IPS-11a (cell line): ENCODE data around the gene SAMD11.

ENCODE experiments used
- H3K4me3 ChIP-seq: one replicate; pipeline ENCODE4 v1.5.1; 2013; ENCODE audit warnings: low read depth, low read length, control low read depth

SAMD11 gene

DNA sequence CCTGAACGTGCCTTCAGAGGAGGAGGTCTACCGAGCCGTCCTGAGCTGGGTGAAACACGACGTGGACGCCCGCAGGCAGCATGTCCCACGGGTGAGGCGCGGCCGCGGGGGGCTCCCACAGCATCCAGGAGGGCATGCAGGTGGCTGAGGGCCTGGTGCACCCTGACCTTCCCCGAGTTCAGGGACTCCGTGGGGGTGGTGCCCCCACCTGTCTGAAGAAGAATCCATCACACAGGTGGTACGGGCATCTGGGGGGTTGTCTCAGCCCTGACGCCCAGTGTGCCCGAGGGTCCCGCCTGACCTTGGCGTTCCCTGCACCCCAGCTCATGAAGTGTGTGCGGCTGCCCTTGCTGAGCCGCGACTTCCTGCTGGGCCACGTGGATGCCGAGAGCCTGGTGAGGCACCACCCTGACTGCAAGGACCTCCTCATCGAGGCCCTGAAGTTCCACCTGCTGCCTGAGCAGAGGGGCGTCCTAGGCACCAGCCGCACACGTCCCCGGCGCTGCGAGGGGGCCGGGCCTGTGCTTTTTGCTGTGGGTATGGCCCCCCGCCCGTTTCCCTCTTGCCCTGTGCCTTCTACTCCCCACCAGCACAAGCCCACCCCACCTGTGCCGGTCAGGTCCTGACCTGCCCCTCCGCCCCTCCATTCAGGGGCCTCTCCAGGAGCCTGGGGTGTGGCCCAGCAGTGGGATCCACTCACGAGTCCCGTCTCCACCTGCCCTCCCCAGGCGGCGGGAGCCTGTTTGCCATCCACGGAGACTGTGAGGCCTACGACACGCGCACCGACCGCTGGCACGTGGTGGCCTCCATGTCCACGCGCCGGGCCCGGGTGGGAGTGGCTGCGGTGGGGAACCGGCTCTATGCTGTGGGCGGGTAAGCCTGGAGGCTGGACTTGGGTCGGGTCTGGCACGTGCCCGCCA lies 38.9 kb downstream of the SAMD11 start:
- no peak overlapping the region for H3K4me3 ChIP-seq

DNA sequence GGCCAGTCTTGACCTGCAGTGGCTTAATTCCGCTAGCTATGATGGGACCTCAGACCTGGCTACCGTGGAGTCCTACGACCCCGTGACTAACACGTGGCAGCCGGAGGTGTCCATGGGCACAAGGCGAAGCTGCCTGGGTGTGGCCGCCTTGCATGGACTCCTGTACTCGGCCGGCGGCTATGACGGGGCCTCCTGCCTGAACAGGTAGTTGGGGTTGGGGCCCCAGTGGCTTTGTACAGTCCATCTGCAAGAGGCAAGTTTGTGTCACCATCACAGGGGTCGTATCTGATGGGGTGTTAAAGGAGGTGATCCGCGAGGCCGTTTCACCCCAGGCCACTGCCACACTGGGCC lies 39.6 kb downstream of the SAMD11 start:
- no peak overlapping the region for H3K4me3 ChIP-seq

DNA sequence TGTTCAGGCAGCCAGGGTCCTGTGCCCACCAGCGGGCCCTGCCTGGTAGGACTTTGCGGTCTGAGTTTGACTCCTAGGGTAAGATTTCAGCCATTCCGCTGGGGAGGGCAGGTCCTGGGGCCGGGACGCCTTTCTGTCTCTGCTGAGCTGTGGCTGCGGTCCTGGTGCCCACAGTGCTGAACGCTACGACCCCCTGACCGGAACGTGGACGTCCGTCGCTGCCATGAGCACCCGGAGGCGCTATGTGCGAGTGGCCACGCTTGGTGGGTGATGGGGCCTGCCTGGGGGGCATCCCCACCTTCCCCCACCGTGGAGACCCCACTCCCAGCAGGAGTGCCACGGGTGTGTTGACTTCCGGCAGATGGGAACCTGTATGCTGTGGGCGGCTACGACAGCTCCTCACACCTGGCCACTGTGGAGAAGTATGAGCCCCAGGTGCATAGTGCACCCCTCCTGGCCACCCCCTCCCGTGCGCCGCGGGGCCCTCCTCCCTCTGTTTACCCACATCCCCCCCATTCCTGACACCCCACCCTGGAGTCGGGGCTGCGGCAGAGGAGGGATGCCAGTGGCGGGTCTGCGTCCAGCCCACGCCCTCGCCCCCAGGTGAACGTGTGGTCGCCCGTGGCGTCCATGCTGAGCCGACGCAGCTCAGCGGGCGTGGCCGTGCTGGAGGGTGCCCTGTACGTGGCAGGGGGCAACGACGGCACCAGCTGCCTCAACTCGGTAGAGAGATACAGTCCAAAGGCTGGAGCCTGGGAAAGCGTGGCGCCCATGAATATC lies 40.2 kb downstream of the SAMD11 start:
- no peak overlapping the region for H3K4me3 ChIP-seq

GRCh38 chr1:964691-965525 lies 41.2 kb downstream of the SAMD11 start:
- no peak overlapping the region for H3K4me3 ChIP-seq

GRCh38 chr1:965526-966134 lies 41.9 kb downstream of the SAMD11 start:
- no peak overlapping the region for H3K4me3 ChIP-seq

DNA sequence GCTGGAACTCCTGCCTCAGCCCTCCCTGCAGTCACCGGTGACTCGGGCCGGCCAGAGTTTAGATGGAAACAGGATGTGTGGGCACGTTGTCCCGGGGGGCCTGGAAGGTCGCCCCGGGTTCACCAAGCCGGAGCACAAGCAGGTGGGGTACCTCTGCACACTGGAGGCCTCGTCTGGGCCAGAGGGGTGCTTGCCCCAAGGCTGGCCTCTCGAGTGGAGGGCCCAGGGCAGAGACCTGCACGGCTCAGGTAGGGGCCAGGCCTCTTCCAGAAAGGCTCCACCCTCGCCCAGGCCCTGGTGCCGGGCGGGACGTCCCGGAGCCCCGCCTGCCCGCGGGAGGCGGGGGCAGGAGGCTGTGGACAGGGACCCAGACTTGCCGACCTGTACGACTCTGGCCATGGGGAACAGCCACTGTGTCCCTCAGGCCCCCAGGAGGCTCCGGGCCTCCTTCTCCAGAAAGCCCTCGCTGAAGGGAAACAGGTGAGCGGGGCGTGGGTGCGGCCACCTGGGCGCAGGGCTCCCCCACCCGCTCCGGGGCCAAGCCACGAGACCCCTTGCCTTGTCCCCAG lies 42.5 kb downstream of the SAMD11 start, which contains the start of gene PLEKHN1:
Gene PLEKHN1, plus strand, starts transcription at position 348 of the 569 bp plus-strand sequence. Its CDS starts 50 bp downstream, at position 398.
- peak within 1 kb of the TSS; percentile 30 for H3K4me3 ChIP-seq

DNA sequence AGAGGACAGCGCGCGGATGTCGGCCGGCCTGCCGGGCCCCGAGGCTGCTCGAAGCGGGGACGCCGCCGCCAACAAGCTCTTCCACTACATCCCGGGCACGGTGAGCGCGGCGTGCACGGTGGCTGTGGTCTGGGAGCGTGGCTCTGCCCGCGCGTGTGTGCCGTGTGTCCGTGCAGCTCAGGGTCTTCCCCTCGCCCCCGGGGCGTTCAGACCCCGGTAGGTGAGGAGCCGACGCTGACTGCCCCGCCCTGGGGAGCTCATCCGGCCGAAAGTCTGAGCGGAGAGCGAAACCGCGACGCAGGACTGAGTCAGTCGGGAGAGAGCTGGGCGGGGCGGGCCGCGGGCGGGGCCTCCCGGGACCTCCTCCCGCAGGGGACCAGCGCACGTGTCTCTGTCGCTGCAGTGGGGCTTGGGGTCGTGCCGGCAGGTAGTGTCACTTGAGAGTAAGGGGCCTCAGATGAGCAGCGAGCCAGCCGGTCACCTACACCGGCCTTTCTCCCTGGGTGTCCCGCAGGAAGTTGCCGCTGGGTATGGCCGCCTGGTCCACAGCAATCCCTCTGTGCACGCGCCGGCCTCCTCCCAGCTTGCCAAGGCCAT lies 43.1 kb downstream of the SAMD11 start:
- peak overlapping the region; percentile 30 for H3K4me3 ChIP-seq

- H3K4me3 ChIP-seq: no peak overlapping the region
Observed at GRCh38 chr1:967466-968343, 44.0 kb downstream of the SAMD11 start.

GRCh38 chr1:969260-969855 lies 45.6 kb downstream of the SAMD11 start:
- H3K4me3 ChIP-seq: no peak overlapping the region

GRCh38 chr1:970242-970972 lies 46.7 kb downstream of the SAMD11 start:
- H3K4me3 ChIP-seq: no peak overlapping the region

DNA sequence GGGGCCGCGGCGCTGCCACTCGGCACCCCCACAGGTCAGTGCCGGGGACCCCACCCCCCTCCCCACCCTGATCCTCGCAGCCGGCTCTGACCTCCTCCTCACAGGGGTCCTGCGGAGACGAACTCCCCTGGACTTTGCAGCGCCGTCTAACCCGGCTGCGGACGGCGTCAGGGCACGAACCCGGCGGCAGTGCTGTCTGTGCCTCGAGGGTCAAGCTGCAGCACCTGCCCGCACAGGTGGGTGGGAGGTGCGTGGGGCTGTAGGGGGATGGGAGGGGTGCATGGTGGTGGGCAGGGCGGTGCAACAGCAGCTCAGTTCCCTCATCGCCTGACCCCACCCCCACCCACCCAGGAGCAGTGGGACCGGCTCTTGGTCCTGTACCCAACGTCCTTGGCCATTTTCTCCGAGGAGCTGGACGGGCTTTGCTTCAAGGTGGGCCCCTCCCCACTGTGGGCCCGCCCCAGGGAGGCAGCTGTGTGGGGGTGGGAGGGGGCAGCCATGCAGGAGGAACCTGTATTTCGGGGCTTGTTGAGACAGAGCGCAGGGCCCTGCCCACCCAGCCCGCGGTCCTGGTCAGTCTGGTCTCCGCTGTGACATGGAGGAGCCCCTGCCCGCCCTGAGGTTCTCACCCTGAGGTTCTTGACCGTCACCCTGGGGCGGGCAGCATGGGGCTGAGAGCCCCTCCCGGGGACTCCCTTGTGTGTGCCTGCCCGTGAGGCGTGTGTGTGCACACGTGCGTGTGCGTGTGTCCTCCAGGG lies 47.4 kb downstream of the SAMD11 start:
- no peak overlapping the region for H3K4me3 ChIP-seq

- H3K4me3 ChIP-seq: no peak overlapping the region
Observed at GRCh38 chr1:971751-972506, 48.2 kb downstream of the SAMD11 start.

GRCh38 chr1:972726-973458 lies 49.2 kb downstream of the SAMD11 start:
- no peak overlapping the region for H3K4me3 ChIP-seq

DNA sequence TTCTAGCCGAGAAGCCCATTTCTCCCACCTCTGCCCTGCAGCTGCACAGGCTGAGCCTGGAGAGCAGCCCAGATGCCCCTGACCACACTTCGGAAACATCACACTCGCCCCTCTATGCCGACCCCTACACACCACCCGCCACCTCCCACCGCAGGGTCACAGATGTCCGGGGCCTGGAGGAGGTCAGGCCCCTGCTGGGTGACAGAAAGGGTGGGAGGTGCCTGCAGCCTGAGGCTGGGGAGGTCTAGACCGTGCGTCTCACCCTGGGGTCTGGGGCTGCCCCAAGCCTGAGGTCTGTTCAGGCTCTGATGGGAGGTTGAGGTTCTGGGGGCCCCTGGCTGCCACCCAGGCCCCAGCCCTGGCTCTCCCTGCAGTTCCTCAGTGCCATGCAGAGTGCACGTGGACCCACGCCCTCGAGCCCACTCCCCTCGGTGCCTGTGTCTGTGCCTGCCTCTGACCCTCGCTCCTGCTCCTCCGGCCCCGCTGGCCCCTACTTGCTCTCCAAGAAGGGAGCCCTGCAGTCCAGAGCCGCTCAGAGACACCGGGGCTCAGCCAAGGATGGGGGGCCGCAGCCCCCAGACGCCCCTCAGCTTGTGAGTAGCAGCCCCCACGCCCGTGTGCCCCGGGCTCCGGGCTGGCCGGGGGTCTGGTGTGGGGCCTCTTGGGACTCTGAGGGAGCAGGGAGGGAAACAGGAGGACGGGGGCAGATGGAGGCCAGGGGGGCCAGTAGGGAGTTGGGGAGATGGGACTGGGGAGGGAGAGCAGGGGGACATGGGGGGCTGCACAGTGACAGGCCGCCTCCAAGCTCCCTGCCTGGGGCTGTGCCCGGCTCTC lies 50.0 kb downstream of the SAMD11 start:
- H3K4me3 ChIP-seq: no peak overlapping the region

DNA sequence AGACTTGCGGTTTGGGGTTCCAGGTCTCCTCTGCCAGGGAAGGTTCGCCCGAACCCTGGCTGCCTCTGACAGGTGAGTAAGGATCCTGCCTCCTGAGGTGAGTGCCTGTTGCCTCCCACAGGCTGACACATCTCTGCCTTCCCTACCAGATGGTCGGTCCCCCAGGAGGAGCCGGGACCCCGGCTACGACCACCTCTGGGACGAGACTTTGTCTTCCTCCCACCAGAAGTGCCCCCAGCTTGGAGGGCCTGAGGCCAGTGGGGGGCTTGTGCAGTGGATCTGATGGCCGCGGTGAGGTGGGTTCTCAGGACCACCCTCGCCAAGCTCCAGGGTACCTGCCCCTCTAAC lies 50.5 kb downstream of the SAMD11 start:
- H3K4me3 ChIP-seq: no peak overlapping the region
